ENCODE results near the gene HSPB1. TPM values are rescaled to one million over a fixed set of nuclear protein-coding genes. Genes with fewer than 3 reads are reported as not detected.
A peak's percentile ranks its signal among the peaks of the same experiment; 100 is the strongest.

HSPB1 gene
- total RNA-seq, 1 donor = 91.8 TPM

DNA sequence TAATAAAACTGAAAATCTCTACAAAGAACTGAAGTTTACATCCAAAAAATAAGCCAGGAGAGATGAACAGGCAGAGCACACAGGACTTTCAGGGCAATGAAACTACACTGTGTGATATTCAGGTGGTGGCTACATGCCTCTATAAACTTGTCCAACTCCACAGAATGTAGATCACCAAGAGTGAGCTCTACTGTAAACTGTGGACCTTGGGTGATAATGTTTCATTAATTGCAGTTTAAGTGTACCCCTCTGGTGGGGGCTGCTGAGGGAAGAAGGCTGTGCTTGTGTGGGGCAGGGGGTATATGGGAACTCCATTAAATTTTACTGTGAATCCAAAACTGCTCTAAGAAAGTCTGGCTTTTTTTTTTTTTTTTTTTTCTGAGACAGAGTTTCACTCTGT lies 33.6 kb downstream of the HSPB1 start:
- no peak for DNase-seq (ENCODE audit: low read depth)
- H3K4me3 ChIP-seq (ENCODE audit: low read depth, low read length) = no peak overlapping the region
- TF ChIP-seq, protein P1, sequence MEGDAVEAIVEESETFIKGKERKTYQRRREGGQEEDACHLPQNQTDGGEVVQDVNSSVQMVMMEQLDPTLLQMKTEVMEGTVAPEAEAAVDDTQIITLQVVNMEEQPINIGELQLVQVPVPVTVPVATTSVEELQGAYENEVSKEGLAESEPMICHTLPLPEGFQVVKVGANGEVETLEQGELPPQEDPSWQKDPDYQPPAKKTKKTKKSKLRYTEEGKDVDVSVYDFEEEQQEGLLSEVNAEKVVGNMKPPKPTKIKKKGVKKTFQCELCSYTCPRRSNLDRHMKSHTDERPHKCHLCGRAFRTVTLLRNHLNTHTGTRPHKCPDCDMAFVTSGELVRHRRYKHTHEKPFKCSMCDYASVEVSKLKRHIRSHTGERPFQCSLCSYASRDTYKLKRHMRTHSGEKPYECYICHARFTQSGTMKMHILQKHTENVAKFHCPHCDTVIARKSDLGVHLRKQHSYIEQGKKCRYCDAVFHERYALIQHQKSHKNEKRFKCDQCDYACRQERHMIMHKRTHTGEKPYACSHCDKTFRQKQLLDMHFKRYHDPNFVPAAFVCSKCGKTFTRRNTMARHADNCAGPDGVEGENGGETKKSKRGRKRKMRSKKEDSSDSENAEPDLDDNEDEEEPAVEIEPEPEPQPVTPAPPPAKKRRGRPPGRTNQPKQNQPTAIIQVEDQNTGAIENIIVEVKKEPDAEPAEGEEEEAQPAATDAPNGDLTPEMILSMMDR (IDR thresholded peaks at IDR 0.05; ENCODE audit: insufficient read depth, low read length) = no peak

DNA sequence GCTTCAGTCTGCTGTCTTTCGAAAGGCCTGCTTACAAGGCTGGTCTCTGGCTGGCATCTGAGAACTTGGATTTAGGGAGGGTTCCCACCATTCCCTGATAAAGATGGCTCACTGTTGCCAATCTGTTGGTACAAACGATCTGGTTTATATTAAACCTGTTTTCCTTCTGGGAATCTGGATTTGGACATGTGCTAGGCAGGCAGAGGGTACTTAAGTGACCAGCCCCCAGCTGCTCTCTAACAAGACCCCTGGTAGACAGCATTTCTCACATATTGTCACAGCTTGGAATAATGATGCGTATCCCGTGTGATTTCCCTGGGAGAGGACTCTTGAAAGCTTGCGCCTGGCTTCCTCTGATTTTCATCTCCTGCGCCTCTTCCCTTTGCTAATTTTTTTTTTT lies 34.7 kb downstream of the HSPB1 start:
- TF ChIP-seq, protein P1 (IDR thresholded peaks at IDR 0.05; ENCODE audit: insufficient read depth, low read length) = no peak

DNA sequence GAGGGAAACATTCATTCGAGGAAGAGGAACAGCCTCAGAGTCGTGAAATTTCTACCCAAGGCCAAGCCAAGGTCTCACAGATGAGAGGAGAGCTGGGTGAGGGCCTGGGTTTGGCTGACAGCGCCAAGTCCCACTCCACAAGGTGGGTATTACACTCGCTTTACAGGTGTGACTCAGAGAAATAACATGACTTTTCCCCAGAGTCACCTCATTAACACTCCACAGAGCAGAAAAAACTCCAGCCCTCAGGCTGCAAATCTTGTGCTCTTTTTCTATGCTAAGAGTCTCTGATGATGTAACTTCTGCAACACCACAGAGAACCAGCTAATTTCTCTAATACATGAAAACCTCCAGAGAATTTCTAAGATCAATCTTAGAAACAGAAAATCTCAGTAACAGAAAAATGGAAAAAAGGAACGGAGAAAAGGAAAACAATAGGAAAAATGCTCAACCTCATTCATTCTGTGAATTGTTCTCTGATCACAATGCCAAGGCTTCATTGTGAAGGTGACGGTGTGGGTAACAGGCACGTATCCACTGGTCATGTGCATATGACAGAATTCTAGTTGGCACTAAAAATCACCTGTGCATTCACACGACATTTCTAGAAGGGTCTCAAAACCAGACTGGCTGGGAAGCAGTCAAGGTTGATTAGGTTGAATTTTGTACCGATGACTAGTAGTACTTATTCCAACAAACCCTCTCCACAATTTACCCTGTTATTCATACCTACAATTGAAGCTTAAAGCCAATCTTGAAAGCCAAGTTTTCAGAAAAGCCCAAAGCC lies 36.0 kb downstream of the HSPB1 start:
- TF ChIP-seq, protein P1 (IDR thresholded peaks at IDR 0.05; ENCODE audit: insufficient read depth, low read length) = no peak
- DNase-seq (ENCODE audit: low read depth) = peak; percentile 46
- no peak overlapping the region for H3K4me3 ChIP-seq (ENCODE audit: low read depth, low read length)

More for the DNA sequence above, 34.7 kb downstream of the HSPB1 start:
- DNase-seq (ENCODE audit: low read depth) = no peak
- no peak overlapping the region for H3K4me3 ChIP-seq (ENCODE audit: low read depth, low read length)

DNA sequence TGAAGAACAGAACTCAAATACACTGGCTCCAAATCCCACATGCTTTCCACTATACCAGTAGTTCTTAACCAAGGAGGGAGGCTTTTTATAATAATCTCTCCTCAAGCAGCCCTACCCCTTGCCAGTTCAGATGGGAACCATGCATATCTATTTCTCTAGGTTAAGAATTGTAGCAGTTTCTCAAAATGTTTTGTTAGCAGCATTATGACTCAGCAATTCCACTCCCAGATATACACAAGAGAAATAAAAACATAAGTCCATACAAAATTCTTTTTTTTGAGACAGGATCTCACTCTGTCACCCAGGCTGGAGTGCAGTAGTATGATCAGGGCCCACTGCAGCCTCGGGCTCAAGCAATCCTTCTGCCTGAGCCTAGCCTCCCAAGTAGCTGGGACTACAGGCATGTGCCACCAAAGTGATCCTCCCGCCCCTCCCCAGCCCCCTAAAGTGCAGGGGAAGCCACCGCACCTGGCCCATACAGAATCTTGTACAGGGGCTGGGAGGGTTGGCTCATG lies 38.2 kb downstream of the HSPB1 start:
- TF ChIP-seq, protein P1 (IDR thresholded peaks at IDR 0.05; ENCODE audit: insufficient read depth, low read length) = no peak
- no peak overlapping the region for H3K4me3 ChIP-seq (ENCODE audit: low read depth, low read length)
- DNase-seq (ENCODE audit: low read depth) = peak; percentile 89

DNA sequence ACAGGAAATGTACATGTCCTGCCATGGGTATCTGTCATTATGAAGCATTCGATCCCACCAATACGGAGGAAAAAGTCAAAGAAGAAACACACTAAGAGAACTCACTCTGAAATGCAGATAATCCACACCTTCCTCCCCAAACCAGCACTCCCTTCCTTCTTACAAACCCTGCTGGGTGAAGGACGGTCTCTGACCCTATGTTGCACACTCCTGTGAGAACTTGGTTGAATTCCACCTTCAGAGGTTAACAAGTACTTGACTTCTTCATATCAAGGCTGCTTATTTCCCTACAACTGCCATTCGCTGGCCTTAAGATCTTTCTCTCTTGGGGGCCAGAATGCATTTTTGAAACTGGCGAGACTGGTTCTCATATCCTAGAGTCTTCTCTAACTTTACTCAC lies 39.7 kb downstream of the HSPB1 start:
- no peak for DNase-seq (ENCODE audit: low read depth)
- no peak overlapping the region for H3K4me3 ChIP-seq (ENCODE audit: low read depth, low read length)
- TF ChIP-seq, protein P1 (IDR thresholded peaks at IDR 0.05; ENCODE audit: insufficient read depth, low read length) = no peak

DNA sequence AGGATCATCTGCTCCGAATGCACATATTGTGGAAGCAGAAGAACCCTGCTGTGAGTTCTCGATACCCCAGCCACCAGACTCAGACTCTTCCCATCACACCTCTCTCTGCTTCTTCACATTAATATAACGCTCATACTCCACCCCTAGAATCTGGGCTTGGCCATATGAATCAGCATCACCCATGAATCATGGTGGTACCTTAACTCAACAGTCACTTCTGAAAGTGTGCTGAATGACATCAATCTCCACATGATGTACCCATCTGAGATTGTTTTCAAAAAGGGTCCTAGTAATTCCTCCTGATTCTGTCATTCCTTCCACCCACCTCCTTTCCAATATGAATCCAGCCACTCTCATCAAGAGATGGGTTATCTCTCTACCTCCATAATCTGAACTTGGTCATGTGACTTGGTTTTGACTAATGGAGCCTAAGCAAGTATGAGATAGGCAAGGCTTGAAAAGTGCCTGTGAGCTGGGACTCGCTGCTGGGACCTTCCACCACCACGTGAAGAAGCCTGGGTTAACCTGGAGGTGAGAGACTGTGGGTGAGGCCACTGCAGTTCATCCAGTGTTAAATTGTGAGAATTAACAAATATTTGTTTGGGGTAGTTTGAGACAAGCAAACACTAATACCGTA lies 40.9 kb downstream of the HSPB1 start:
- TF ChIP-seq, protein P1 (IDR thresholded peaks at IDR 0.05; ENCODE audit: insufficient read depth, low read length) = no peak
- no peak for DNase-seq (ENCODE audit: low read depth)
- no peak overlapping the region for H3K4me3 ChIP-seq (ENCODE audit: low read depth, low read length)

Data from fibroblast of the aortic adventitia (primary cell).